HG02610 (cell line): Measurements from ENCODE around the gene AVPR2.

Experiments used
- ATAC-seq: cut with Tn5 transposase; IDR thresholded peaks from one replicate; pipeline ENCODE4 v1.9.1; 2021; ENCODE audit warnings: mild to moderate bottlenecking, moderate library complexity; ENCODE audit not compliant: unreplicated experiment

AVPR2 gene

GRCh38 chrX:153870791-153871360 is 33.6 kb upstream of the AVPR2 start:
- no peak for ATAC-seq

GRCh38 chrX:153871451-153871850 is 33.0 kb upstream of the AVPR2 start:
- ATAC-seq = no peak

GRCh38 chrX:153871946-153872878 is 32.3 kb upstream of the AVPR2 start:
- ATAC-seq = no peak

GRCh38 chrX:153873282-153874084 is 31.0 kb upstream of the AVPR2 start:
- no peak for ATAC-seq

- ATAC-seq = no peak
Measured at GRCh38 chrX:153874085-153874365, 30.4 kb upstream of the AVPR2 start.

- no peak for ATAC-seq
Measured at GRCh38 chrX:153874366-153875125, 29.9 kb upstream of the AVPR2 start.

GRCh38 chrX:153875391-153876111 is 28.9 kb upstream of the AVPR2 start:
- ATAC-seq = no peak

GRCh38 chrX:153876112-153876491 is 28.4 kb upstream of the AVPR2 start:
- no peak for ATAC-seq

GRCh38 chrX:153877571-153878261 is 26.8 kb upstream of the AVPR2 start:
- ATAC-seq = no peak

GRCh38 chrX:153878345-153878744 is 26.1 kb upstream of the AVPR2 start:
- ATAC-seq = no peak

GRCh38 chrX:153878969-153879653 is 25.4 kb upstream of the AVPR2 start:
- ATAC-seq = no peak

GRCh38 chrX:153879741-153880439 is 24.6 kb upstream of the AVPR2 start:
- no peak for ATAC-seq

GRCh38 chrX:153880440-153880815 is 24.0 kb upstream of the AVPR2 start:
- ATAC-seq = no peak

- no peak for ATAC-seq
Measured at GRCh38 chrX:153881281-153881680, 23.2 kb upstream of the AVPR2 start.

- no peak for ATAC-seq
Measured at GRCh38 chrX:153882086-153882498, 22.4 kb upstream of the AVPR2 start.

GRCh38 chrX:153882557-153882956 is 21.9 kb upstream of the AVPR2 start:
- no peak for ATAC-seq

GRCh38 chrX:153883163-153883843 is 21.2 kb upstream of the AVPR2 start:
- ATAC-seq = no peak

- no peak for ATAC-seq
Measured at GRCh38 chrX:153884136-153884535, 20.3 kb upstream of the AVPR2 start.
